Epithelial cell of esophagus (primary cell): Measurements from ENCODE around the gene FXR2.
"Not testable (repeated sequence)": the region's sequence is repeated elsewhere in the genome, so short reads cannot be mapped to it uniquely, and the experiment has no call there.

ENCODE experiments used
- DNase-seq: peaks from one replicate; pipeline ENCODE4 v3.0.0; 2010; ENCODE audit warnings: low read depth
- H3K4me3 ChIP-seq: 2 replicates; pipeline ENCODE4 v1.5.1; 2011; ENCODE audit warnings: mild to moderate bottlenecking, low read length, control low read depth
- CTCF ChIP-seq: IDR thresholded peaks from 2 replicates; pipeline ENCODE4 v1.5.1; 2011; ENCODE audit warnings: low read depth, mild to moderate bottlenecking, low read length, control low read depth, inconsistent platforms; ENCODE audit not compliant: insufficient read depth; ENCODE audit errors: missing control alignments

The FXR2 gene

GRCh38 chr17:7615265-7615747, 609 bp upstream of the FXR2 start:
- peak overlapping the region; percentile 46 for H3K4me3 ChIP-seq
- no peak for TF ChIP-seq CTCF
- no peak for DNase-seq

GRCh38 chr17:7613769-7614424, 800 bp downstream of the FXR2 start:
- DNase-seq: peak; percentile 37

GRCh38 chr17:7612294-7612640, 2.4 kb downstream of the FXR2 start:
- no peak for TF ChIP-seq CTCF
- H3K4me3 ChIP-seq: no peak overlapping the region
- DNase-seq: no peak

More at GRCh38 chr17:7613769-7614424, 800 bp downstream of the FXR2 start:
- peak overlapping the region; percentile 94 for H3K4me3 ChIP-seq
- no peak for TF ChIP-seq CTCF

GRCh38 chr17:7611635-7612293, 2.9 kb downstream of the FXR2 start:
- no peak for TF ChIP-seq CTCF
- DNase-seq: no peak
- H3K4me3 ChIP-seq: no peak overlapping the region

GRCh38 chr17:7610641-7611040, 4.1 kb downstream of the FXR2 start:
- no peak for TF ChIP-seq CTCF

GRCh38 chr17:7606280-7606679, 8.4 kb downstream of the FXR2 start:
- no peak for DNase-seq
- no peak for TF ChIP-seq CTCF
- H3K4me3 ChIP-seq: no peak overlapping the region

More at GRCh38 chr17:7610641-7611040, 4.1 kb downstream of the FXR2 start:
- DNase-seq: no peak
- H3K4me3 ChIP-seq: no peak overlapping the region

- not testable (repeated sequence) for H3K4me3 ChIP-seq, DNase-seq
Observed at GRCh38 chr17:7597561-7597960, 17.1 kb downstream of the FXR2 start.
